ENCODE data around the gene CCDC85C.

GRCh38 chr14:99519931-99520421 lies 84.0 kb downstream of the CCDC85C start:
- no peak for TF ChIP-seq CTCF (IDR thresholded peaks at IDR 0.05)
- no peak for TF ChIP-seq EP300 (IDR thresholded peaks at IDR 0.05)
- TF ChIP-seq POLR2A (IDR thresholded peaks at IDR 0.05) = no peak

All from ovary (tissue), 3 donors.